Body of pancreas (tissue), 4 donors: ENCODE measurements around the gene AP3M1. TPM values are rescaled to one million over a fixed set of nuclear protein-coding genes. Genes with fewer than 3 reads are reported as not detected.
A peak's percentile ranks its signal among the peaks of the same experiment; 100 is the strongest.

Experiments
- ATAC-seq: fragments of 150-250 bp; one replicate; pipeline ENCODE4 v1.9.1; 2016
- DNase-seq, 4 donors: peaks; one replicate each; pipeline ENCODE4 v3.0.0-alpha.2; 2019
- H3K27ac ChIP-seq, 4 donors: fragments of 200-600 bp; sonication (generic); 1 replicate in 3 of 4; 2 replicates in 1 of 4; pipeline versions ENCODE4 v1.5.1 to v1.6.1; 2016 to 2019; ENCODE audit warnings: mild to moderate bottlenecking in 1 of 4, mixed read lengths in 1 of 4, moderate library complexity in 1 of 4
- H3K27me3 ChIP-seq, 2 donors: fragments of 200-600 bp; sonication (generic); one replicate each; pipeline ENCODE4 v1.6.0; 2016; ENCODE audit warnings: mild to moderate bottlenecking in 1 of 2
- H3K36me3 ChIP-seq, 2 donors: fragments of 200-600 bp; sonication (generic); replicated peaks in 1 of 2; 2 replicates each; pipeline ENCODE4 v1.5.1; 2016; ENCODE audit warnings: low read depth in 2 of 2; ENCODE audit not compliant: insufficient read depth in 1 of 2
- H3K4me1 ChIP-seq: fragments of 200-600 bp; sonication (generic); one replicate; pipeline ENCODE4 v1.6.0; 2016
- H3K4me3 ChIP-seq, 2 donors: fragments of 200-600 bp; sonication (generic); 1 replicate in 1 of 2; 2 replicates in 1 of 2; pipeline ENCODE4 v1.5.1; 2016 to 2019
- H3K9me3 ChIP-seq, 3 donors: fragments of 200-600 bp; sonication (generic); 1 replicate in 2 of 3; 2 replicates in 1 of 3; pipeline ENCODE4 v1.5.1; 2016
- CTCF ChIP-seq, 7 experiments: fragments of 450-650 bp in 4 of 7; fragments of 200-600 bp in 3 of 7; sonication (generic) in 3 of 7; IDR thresholded peaks; one replicate each; pipeline ENCODE4 v1.5.1; 2016 to 2019; ENCODE audit warnings: antibody characterized with exemption in 7 of 7
- POLR2A ChIP-seq, 3 donors: fragments of 450-650 bp; IDR thresholded peaks; one replicate each; pipeline ENCODE4 v1.6.1; 2016; ENCODE audit warnings: antibody characterized with exemption in 3 of 3, mild to moderate bottlenecking in 2 of 3
- WGBS, 2 donors: methylation state at CpG; one replicate each; pipeline ENCODE4 v1.1.5; 2017; 5-methylcytosine and 5-hydroxymethylcytosine counted together
- intact Hi-C: fragments of 100-400 bp; cut with DNase I; formaldehyde crosslinking; loops from one replicate; pipeline ENCODE4 v1.15.1; 2023
- total RNA-seq, 2 donors: library from RNA; depleted of rRNA; stranded (reverse); fragments of >200 nt; gene quantifications; one replicate each; pipeline ENCODE4 v1.1.0, GENCODE V29; 2016

AP3M1 gene
- total RNA-seq, 2 donors from 2014 or later, result 7.9 to 17.1 TPM

- no peak overlapping the region for H3K27ac ChIP-seq
These were observed 73.7 kb downstream of the AP3M1 start for GRCh38 chr10:74076961-74077360.

GRCh38 chr10:74075906-74076305, 74.7 kb downstream of the AP3M1 start:
- no peak for TF ChIP-seq CTCF (IDR thresholded peaks at IDR 0.05)
- TF ChIP-seq POLR2A (IDR thresholded peaks at IDR 0.05), result no peak
- WGBS, 2 donors, result 79 to 90% methylated on average over 5 of the region's 5 CpGs
- Histone ChIP-seq H3K4me1 (no peaks in the 10 kb centered on the region), H3K36me3 (peaks cover 0 to 16% of the 10 kb centered on the region in 2 donors), H3K9me3 (no peaks in the 10 kb centered on the region), H3K27me3 (no peaks in the 10 kb centered on the region), H3K4me3 (no peak overlapping the region), H3K27ac (no peak overlapping the region)
- no peak for ATAC-seq
- intact Hi-C loops, result no loop called here
- no peak for DNase-seq

More at GRCh38 chr10:74076961-74077360, 73.7 kb downstream of the AP3M1 start:
- intact Hi-C loops, result no loop called here
- no peak overlapping the region for H3K4me3 ChIP-seq
- peaks cover 0 to 14% of the 10 kb centered on the region in 2 donors for H3K36me3 ChIP-seq
- WGBS, 2 donors, result 86 to 95% methylated on average over 2 of the region's 2 CpGs
- no peaks in the 10 kb centered on the region for H3K9me3 ChIP-seq
- no peak for ATAC-seq
- TF ChIP-seq POLR2A (IDR thresholded peaks at IDR 0.05) (no peak), CTCF (IDR thresholded peaks at IDR 0.05) (no peak)
- no peaks in the 10 kb centered on the region for H3K27me3 ChIP-seq
- no peaks in the 10 kb centered on the region for H3K4me1 ChIP-seq
- DNase-seq, result no peak

- Histone ChIP-seq H3K4me3 (no peak overlapping the region), H3K27me3 (no peaks in the 10 kb centered on the region), H3K36me3 (peaks cover 0 to 18% of the 10 kb centered on the region in 2 donors), H3K4me1 (no peaks in the 10 kb centered on the region), H3K9me3 (no peaks in the 10 kb centered on the region), H3K27ac (no peak overlapping the region)
- no peak for DNase-seq
- TF ChIP-seq POLR2A (IDR thresholded peaks at IDR 0.05) (no peak), CTCF (IDR thresholded peaks at IDR 0.05) (no peak)
- WGBS, 2 donors, result 84 to 88% methylated on average over 6 of the region's 6 CpGs
- intact Hi-C loops, result no loop called here
- ATAC-seq, result no peak
These were observed 78.1 kb downstream of the AP3M1 start for GRCh38 chr10:74072503-74072902.

- TF ChIP-seq CTCF (IDR thresholded peaks at IDR 0.05) (no peak), POLR2A (IDR thresholded peaks at IDR 0.05) (no peak)
- ATAC-seq, result no peak
- Histone ChIP-seq H3K4me1 (no peaks in the 10 kb centered on the region), H3K9me3 (no peaks in the 10 kb centered on the region), H3K27me3 (no peaks in the 10 kb centered on the region), H3K27ac (no peak overlapping the region), H3K36me3 (peaks cover 0 to 18% of the 10 kb centered on the region in 2 donors), H3K4me3 (no peak overlapping the region)
- DNase-seq, result peak in 1 of 4 donors; percentile 17
- intact Hi-C loops, result no loop called here
These were observed 79.5 kb downstream of the AP3M1 start for GRCh38 chr10:74071157-74071556.

Other genes with a start within 250 kb of the AP3M1 start
- 1 to 10 TPM; 1.6 to 4.3 TPM for gene PLAU, start 239.7 kb downstream of the AP3M1 start, total RNA-seq
- gene VCL, start 152.7 kb downstream of the AP3M1 start, total RNA-seq, result 10 to 100 TPM; 24.4 to 31.6 TPM
- gene ADK, start 393 bp upstream of the AP3M1 start, total RNA-seq, result 10 to 100 TPM; 12.9 to 18.7 TPM